BJ (cell line): ENCODE data around the gene TEX14. TPM values are rescaled to one million over a fixed set of nuclear protein-coding genes. Genes with fewer than 3 reads are reported as not detected.
"Not testable (repeated sequence)": the region's sequence is repeated elsewhere in the genome, so short reads cannot be mapped to it uniquely, and the experiment has no call there.

Source experiments
- CTCF ChIA-PET: fragments of 350-600 bp; formaldehyde crosslinking; extraction: SDS; loops from one replicate; lab custom pipeline; 2021; ENCODE audit warnings: antibody characterized with exemption, inconsistent platforms; lab: Yijun Ruan, JAX
- POLR2A ChIA-PET: fragments of 300-600 bp; sonication (Branson Sonifier 250); formaldehyde crosslinking; extraction: SDS; loops from one replicate; lab custom pipeline; 2021; ENCODE audit warnings: antibody characterized with exemption; lab: Charles Lee
- DNase-seq: peaks from one replicate; pipeline ENCODE4 v3.0.0-alpha.2; 2011; ENCODE audit warnings: low read depth
- H3K27me3 ChIP-seq: 2 replicates; pipeline ENCODE4 v1.6.0; 2011; ENCODE audit warnings: low read length; ENCODE audit not compliant: control insufficient read depth, insufficient read depth
- H3K36me3 ChIP-seq: 2 replicates; pipeline ENCODE4 v1.5.1; 2011; ENCODE audit warnings: low read length; ENCODE audit not compliant: control insufficient read depth, insufficient read depth
- H3K4me3 ChIP-seq: 2 replicates; pipeline ENCODE4 v1.5.1; 2011; ENCODE audit warnings: low read depth, mild to moderate bottlenecking, control low read depth, low read length
- CTCF ChIP-seq: IDR thresholded peaks from 2 replicates; pipeline ENCODE4 v1.5.1; 2011; ENCODE audit warnings: low read depth, mild to moderate bottlenecking, control low read depth, inconsistent platforms, low read length, moderate library complexity; ENCODE audit not compliant: insufficient read depth
- polyA plus RNA-seq: library from polyadenylated mRNA; depleted of rRNA; stranded (reverse); fragments of >200 nt; gene quantifications from 2 replicates; pipeline ENCODE4 v1.2.3, GENCODE V29; 2011

The TEX14 gene
- polyA plus RNA-seq, 1 experiment = 0.02 TPM

GRCh38 chr17:58560511-58560910 lies 131.3 kb downstream of the TEX14 start:
- no peak for DNase-seq
- H3K4me3 ChIP-seq = no peak overlapping the region
- CTCF ChIA-PET = interaction anchor here (2.4 kb wide), 1 partner anchor 17 kb away, joined by 12 read pairs; no protein-coding TSS in a partner anchor
- H3K27me3 ChIP-seq = no peaks in the 10 kb centered on the region
- POLR2A ChIA-PET = no interaction called here
- no peak for TF ChIP-seq CTCF
- H3K36me3 ChIP-seq = no peaks in the 10 kb centered on the region

- Histone ChIP-seq H3K4me3 (no peak overlapping the region), H3K36me3 (no peaks in the 10 kb centered on the region), H3K27me3 (no peaks in the 10 kb centered on the region)
- no peak for TF ChIP-seq CTCF
- DNase-seq = no peak
- CTCF ChIA-PET = no interaction called here
- POLR2A ChIA-PET = no interaction called here
Measured at GRCh38 chr17:58557981-58558380, 133.9 kb downstream of the TEX14 start.

GRCh38 chr17:58556833-58557250 lies 135.0 kb downstream of the TEX14 start:
- H3K4me3 ChIP-seq = no peak overlapping the region
- POLR2A ChIA-PET = no interaction called here
- TF ChIP-seq CTCF = no peak
- no peaks in the 10 kb centered on the region for H3K27me3 ChIP-seq
- CTCF ChIA-PET = no interaction called here
- DNase-seq = no peak
- no peaks in the 10 kb centered on the region for H3K36me3 ChIP-seq

GRCh38 chr17:58555109-58555508 lies 136.7 kb downstream of the TEX14 start:
- H3K4me3 ChIP-seq, POLR2A ChIA-PET, DNase-seq, H3K36me3 ChIP-seq, CTCF ChIA-PET, H3K27me3 ChIP-seq: not testable (repeated sequence)

GRCh38 chr17:58541249-58541648 lies 150.6 kb downstream of the TEX14 start:
- CTCF ChIA-PET = interaction anchor here (0.6 to 0.7 kb wide), 2 partner anchors 15 to 1761 kb away, joined by 3 read pairs; no protein-coding TSS in a partner anchor
- POLR2A ChIA-PET = no interaction called here
- DNase-seq = no peak
- Histone ChIP-seq H3K27me3 (peaks cover 13% of the 10 kb centered on the region; the same call in 1 of the 2 replicates), H3K4me3 (no peak overlapping the region), H3K36me3 (no peaks in the 10 kb centered on the region)
- peak; percentile 30; the same call in 1 of the 2 replicates for TF ChIP-seq CTCF

GRCh38 chr17:58539698-58540097 lies 152.1 kb downstream of the TEX14 start:
- ChIA-PET POLR2A (no interaction called here), CTCF (interaction anchor here (1.1 to 1.6 kb wide), 3 partner anchors 20 to 48 kb away, joined by 3 to 5 read pairs (median 4); no protein-coding TSS in a partner anchor)
- no peak for TF ChIP-seq CTCF
- peaks cover 11% of the 10 kb centered on the region; the same call in 1 of the 2 replicates for H3K27me3 ChIP-seq
- no peak overlapping the region for H3K4me3 ChIP-seq
- H3K36me3 ChIP-seq = no peaks in the 10 kb centered on the region
- DNase-seq = no peak
